SK-N-SH treated with all-trans-retinoic acid at 6 μM for 48 hours (cell line): ENCODE measurements around the gene CTSA.

Experiments
- CREB5 ChIP-seq: fragments of 250-450 bp; sonication (Bioruptor Pico); IDR thresholded peaks from 2 replicates; pipeline ENCODE4 v1.5.1; 2020; ENCODE audit warnings: low read depth, mild to moderate bottlenecking, moderate library complexity
- PATZ1 ChIP-seq: fragments of 250-450 bp; sonication (Bioruptor Pico); IDR thresholded peaks from 2 replicates; pipeline ENCODE4 v1.8.0; 2020; ENCODE audit warnings: mild to moderate bottlenecking, moderate library complexity, borderline replicate concordance
- PPARA ChIP-seq: fragments of 250-450 bp; sonication (Bioruptor Pico); IDR thresholded peaks from 2 replicates; pipeline ENCODE4 v1.5.0; 2020; ENCODE audit warnings: mild to moderate bottlenecking, borderline replicate concordance
- SNAI2 ChIP-seq: fragments of 250-450 bp; sonication (Bioruptor Pico); IDR thresholded peaks from 2 replicates; pipeline ENCODE4 v1.5.0; 2020; ENCODE audit warnings: mild to moderate bottlenecking, moderate library complexity
- ZFP30 ChIP-seq: fragments of 450-650 bp; formaldehyde crosslinking; IDR thresholded peaks from 2 replicates; pipeline ENCODE4 v1.5.0; 2022; ENCODE audit warnings: mild to moderate bottlenecking, moderate library complexity

- TF ChIP-seq SNAI2 (CRISPR knock-in tag) (no peak), PPARA (CRISPR knock-in tag) (no peak), PATZ1 (CRISPR knock-in tag) (no peak), CREB5 (CRISPR knock-in tag) (no peak), ZFP30 (CRISPR knock-in tag) (no peak)
These were observed 27.3 kb upstream of the CTSA start for GRCh38 chr20:45863543-45864470.
